ENCODE results near the gene C19orf12.

DNA sequence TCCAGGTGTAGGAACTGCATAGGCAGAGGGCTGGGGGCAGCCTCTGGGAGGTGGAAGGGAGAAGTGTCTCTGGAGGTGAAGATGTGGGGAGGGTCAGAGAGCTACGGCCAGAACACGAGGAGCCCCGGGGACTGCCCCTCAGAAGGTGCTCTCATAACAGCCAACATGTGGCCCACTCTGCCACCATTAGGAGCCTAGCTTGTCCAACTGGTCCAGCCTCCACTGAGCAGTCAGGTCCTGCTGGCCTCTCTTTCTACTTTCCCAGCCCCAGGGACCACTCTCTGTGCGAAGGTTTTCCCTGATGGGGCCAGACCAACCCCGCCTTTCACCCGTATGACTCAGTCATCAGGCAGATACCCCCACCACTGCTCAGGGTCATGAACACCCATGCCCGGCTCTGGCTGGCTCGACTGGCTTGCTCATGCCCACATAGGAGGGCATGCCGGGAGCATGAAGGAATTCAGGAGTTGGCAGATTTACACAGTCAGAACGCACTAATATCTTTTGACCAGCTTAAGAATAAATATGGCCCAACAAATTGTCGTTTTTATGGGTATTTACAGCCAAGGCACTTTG is 37.5 kb upstream of the C19orf12 start:
- no peak for TF ChIP-seq GATA2 (IDR thresholded peaks at IDR 0.05; ENCODE audit: low read depth, low read length)
- no peak for TF ChIP-seq GATA3 (IDR thresholded peaks at IDR 0.05; ENCODE audit: low read depth, low read length)

Data from SH-SY5Y (cell line).